Cardiac muscle cell (in vitro differentiated cells and primary cell): ENCODE results near the gene RUNDC3A. TPM values are rescaled to one million over a fixed set of nuclear protein-coding genes. Genes with fewer than 3 reads are reported as not detected.

ENCODE experiments used
- DNase-seq, 2 donors: peaks; one replicate each; pipeline versions ENCODE4 v3.0.0 to v3.0.0-alpha.2; 2010 to 2017; ENCODE audit warnings: low read depth in 1 of 2, low spot score in 1 of 2
- H3K27ac ChIP-seq: fragments of 200-600 bp; sonication (generic); 2 replicates; pipeline ENCODE4 v1.5.1; 2016
- H3K27me3 ChIP-seq: fragments of 200-600 bp; sonication (generic); 2 replicates; pipeline ENCODE4 v1.6.0; 2016; ENCODE audit warnings: control low read depth
- H3K36me3 ChIP-seq: fragments of 200-600 bp; sonication (generic); 2 replicates; pipeline ENCODE4 v1.5.1; 2016; ENCODE audit warnings: control low read depth
- H3K4me1 ChIP-seq: fragments of 200-600 bp; sonication (generic); 2 replicates; pipeline ENCODE4 v1.8.1; 2017; ENCODE audit warnings: low read depth, mild to moderate bottlenecking, mixed run types
- H3K4me3 ChIP-seq: fragments of 200-600 bp; sonication (generic); 2 replicates; pipeline ENCODE4 v1.5.1; 2016; ENCODE audit warnings: mild to moderate bottlenecking
- H3K9me3 ChIP-seq: fragments of 200-600 bp; sonication (generic); 2 replicates; pipeline ENCODE4 v1.5.1; 2017; ENCODE audit warnings: low read depth, mild to moderate bottlenecking, control low read depth
- polyA plus RNA-seq: library from polyadenylated mRNA; unstranded; fragments of >200 nt; fragmentation: Nextera tagmentation; extraction: Ambion mirVana; gene quantifications from 2 replicates; pipeline ENCODE4 v1.2.1, GENCODE V29; 2016
- total RNA-seq: library from RNA; depleted of rRNA; stranded (reverse); fragments of >200 nt; gene quantifications from 2 replicates; pipeline ENCODE4 v1.2.3, GENCODE V29; 2016
- TF ChIP-seq, protein P1 (sequence below): IDR thresholded peaks from 2 replicates; pipeline ENCODE4 v1.5.1; 2012; ENCODE audit warnings: low read depth, mild to moderate bottlenecking, low read length

The RUNDC3A gene
- total and polyA plus RNA-seq, 2 experiments from 2014 or later: 1.9 to 5.8 TPM

DNA sequence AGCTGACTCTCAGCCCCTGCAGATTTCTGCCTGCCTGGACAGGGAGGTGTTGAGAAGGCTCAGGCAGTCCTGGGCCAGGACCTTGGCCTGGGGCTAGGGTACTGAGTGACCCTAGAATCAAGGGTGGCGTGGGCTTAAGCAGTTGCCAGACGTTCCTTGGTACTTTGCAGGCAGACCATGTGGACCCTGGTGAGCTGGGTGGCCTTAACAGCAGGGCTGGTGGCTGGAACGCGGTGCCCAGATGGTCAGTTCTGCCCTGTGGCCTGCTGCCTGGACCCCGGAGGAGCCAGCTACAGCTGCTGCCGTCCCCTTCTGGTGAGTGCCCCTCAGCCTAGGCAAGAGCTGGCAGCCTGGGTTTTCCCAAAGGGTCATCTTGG is 40.6 kb downstream of the RUNDC3A start:
- H3K9me3 ChIP-seq: no peaks in the 10 kb centered on the region
- DNase-seq: no peak
- TF ChIP-seq, protein P1, sequence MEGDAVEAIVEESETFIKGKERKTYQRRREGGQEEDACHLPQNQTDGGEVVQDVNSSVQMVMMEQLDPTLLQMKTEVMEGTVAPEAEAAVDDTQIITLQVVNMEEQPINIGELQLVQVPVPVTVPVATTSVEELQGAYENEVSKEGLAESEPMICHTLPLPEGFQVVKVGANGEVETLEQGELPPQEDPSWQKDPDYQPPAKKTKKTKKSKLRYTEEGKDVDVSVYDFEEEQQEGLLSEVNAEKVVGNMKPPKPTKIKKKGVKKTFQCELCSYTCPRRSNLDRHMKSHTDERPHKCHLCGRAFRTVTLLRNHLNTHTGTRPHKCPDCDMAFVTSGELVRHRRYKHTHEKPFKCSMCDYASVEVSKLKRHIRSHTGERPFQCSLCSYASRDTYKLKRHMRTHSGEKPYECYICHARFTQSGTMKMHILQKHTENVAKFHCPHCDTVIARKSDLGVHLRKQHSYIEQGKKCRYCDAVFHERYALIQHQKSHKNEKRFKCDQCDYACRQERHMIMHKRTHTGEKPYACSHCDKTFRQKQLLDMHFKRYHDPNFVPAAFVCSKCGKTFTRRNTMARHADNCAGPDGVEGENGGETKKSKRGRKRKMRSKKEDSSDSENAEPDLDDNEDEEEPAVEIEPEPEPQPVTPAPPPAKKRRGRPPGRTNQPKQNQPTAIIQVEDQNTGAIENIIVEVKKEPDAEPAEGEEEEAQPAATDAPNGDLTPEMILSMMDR: no peak
- no peak overlapping the region for H3K27ac ChIP-seq
- H3K4me3 ChIP-seq: no peak overlapping the region
- H3K27me3 ChIP-seq: no peaks in the 10 kb centered on the region
- H3K36me3 ChIP-seq: no peaks in the 10 kb centered on the region
- no peaks in the 10 kb centered on the region for H3K4me1 ChIP-seq

DNA sequence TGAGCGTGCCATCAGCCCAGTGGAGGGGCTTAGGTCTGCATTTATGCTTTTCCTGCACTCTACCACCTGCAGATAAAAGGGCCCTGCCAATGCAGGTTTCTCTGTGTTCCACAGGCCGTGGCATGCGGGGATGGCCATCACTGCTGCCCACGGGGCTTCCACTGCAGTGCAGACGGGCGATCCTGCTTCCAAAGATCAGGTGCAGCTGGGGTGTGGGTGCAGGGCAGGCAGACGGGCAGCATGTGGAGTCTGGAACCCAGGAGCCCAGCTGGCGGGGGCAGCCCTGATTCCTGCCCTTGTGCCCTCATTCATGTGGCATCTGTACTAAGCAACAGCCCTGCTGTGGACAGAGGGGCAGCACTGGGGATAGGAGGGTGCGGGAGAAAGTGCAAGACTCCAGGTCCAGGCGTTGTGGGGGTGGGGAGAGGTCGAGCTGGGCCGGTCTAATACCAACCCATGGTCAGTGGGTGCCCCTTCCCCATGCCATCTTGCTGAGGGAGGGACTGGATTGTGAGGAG is 41.2 kb downstream of the RUNDC3A start:
- no peaks in the 10 kb centered on the region for H3K27me3 ChIP-seq
- no peaks in the 10 kb centered on the region for H3K36me3 ChIP-seq
- no peak overlapping the region for H3K4me3 ChIP-seq
- H3K4me1 ChIP-seq: no peaks in the 10 kb centered on the region
- no peak for DNase-seq
- TF ChIP-seq, protein P1: no peak
- H3K27ac ChIP-seq: no peak overlapping the region
- H3K9me3 ChIP-seq: no peaks in the 10 kb centered on the region

DNA sequence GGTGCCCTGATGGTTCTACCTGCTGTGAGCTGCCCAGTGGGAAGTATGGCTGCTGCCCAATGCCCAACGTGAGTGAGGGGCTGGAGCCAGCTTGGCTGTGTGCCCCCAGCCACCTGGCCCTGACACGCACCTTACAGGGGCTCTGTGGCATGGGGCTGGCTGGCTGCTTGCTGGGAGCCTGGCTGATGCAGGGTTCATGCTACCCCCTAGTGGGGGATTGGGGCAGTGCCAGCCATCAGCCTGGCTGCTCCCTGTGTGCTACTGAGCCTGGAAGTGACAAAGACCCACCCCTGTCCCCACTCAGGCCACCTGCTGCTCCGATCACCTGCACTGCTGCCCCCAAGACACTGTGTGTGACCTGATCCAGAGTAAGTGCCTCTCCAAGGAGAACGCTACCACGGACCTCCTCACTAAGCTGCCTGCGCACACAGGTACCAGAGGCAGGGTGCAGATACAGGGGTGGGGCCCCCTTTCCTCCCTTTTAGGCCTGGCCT is 42.4 kb downstream of the RUNDC3A start:
- TF ChIP-seq, protein P1: peak; percentile 75
- no peak overlapping the region for H3K27ac ChIP-seq
- H3K4me3 ChIP-seq: no peak overlapping the region
- H3K4me1 ChIP-seq: no peaks in the 10 kb centered on the region
- H3K36me3 ChIP-seq: no peaks in the 10 kb centered on the region
- no peaks in the 10 kb centered on the region for H3K9me3 ChIP-seq
- no peaks in the 10 kb centered on the region for H3K27me3 ChIP-seq
- peak; percentile 62 to 77 for DNase-seq

DNA sequence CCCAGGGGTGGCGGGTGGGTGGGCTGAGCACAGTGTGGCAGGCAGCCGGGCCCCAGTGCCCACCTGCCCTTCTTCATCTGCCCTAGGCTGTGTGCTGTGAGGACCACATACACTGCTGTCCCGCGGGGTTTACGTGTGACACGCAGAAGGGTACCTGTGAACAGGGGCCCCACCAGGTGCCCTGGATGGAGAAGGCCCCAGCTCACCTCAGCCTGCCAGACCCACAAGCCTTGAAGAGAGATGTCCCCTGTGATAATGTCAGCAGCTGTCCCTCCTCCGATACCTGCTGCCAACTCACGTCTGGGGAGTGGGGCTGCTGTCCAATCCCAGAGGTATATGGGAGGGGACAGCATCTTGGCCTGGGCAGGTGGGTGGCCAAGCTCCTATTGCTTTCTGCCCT is 43.1 kb downstream of the RUNDC3A start:
- no peak for DNase-seq
- no peaks in the 10 kb centered on the region for H3K9me3 ChIP-seq
- H3K4me1 ChIP-seq: no peaks in the 10 kb centered on the region
- TF ChIP-seq, protein P1: no peak
- H3K27ac ChIP-seq: no peak overlapping the region
- H3K4me3 ChIP-seq: no peak overlapping the region
- no peaks in the 10 kb centered on the region for H3K27me3 ChIP-seq
- no peaks in the 10 kb centered on the region for H3K36me3 ChIP-seq

DNA sequence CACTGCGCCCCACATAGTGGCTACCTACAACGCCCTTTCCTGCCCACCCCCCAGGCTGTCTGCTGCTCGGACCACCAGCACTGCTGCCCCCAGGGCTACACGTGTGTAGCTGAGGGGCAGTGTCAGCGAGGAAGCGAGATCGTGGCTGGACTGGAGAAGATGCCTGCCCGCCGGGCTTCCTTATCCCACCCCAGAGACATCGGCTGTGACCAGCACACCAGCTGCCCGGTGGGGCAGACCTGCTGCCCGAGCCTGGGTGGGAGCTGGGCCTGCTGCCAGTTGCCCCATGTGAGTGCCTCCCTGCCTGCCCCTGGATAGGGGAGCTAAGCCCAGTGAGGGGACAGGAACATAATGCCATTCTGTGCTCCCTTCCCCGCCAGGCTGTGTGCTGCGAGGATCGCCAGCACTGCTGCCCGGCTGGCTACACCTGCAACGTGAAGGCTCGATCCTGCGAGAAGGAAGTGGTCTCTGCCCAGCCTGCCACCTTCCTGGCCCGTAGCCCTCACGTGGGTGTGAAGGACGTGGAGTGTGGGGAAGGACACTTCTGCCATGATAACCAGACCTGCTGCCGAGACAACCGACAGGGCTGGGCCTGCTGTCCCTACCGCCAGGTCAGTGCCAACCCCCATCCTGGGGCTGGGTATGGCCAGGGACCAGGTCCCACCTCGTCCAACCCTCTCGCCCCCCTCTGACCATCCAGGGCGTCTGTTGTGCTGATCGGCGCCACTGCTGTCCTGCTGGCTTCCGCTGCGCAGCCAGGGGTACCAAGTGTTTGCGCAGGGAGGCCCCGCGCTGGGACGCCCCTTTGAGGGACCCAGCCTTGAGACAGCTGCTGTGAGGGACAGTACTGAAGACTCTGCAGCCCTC is 43.8 kb downstream of the RUNDC3A start:
- H3K9me3 ChIP-seq: no peaks in the 10 kb centered on the region
- no peak for DNase-seq
- no peaks in the 10 kb centered on the region for H3K4me1 ChIP-seq
- H3K4me3 ChIP-seq: no peak overlapping the region
- H3K27me3 ChIP-seq: no peaks in the 10 kb centered on the region
- H3K27ac ChIP-seq: no peak overlapping the region
- no peaks in the 10 kb centered on the region for H3K36me3 ChIP-seq
- TF ChIP-seq, protein P1: no peak
